Activated T-helper 1 cell treated with anti-CD3 and anti-CD28 coated beads, Interleukin-2, amount 50 U/mL, for 16 hours (primary cell): ENCODE data around the gene GRM8.

Experiments used
- DNase-seq, 2 donors: peaks; one replicate each; pipeline ENCODE4 v3.0.0-alpha.2; 2020; ENCODE audit warnings: low read depth in 1 of 2, low spot score in 1 of 2

Gene GRM8

DNA sequence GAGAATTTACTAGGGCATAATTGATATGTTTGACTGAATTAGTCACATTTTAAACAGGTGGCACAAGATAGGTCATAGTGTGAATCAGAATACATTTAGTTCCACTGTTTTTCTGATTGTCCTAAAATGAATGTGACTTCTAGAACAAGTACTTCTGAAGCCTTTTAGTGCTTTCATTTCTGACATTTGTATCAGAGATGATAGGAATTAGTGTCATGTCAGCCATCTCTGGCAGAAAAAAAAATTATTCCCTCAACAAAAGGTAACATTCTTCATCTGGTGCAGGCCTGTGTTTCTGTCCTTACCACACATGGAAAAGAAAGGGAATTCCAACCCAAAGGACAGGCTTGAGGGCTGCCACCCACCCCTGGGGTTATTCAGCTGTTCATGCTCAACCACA, 21.3 kb downstream of the GRM8 start:
- no peak for DNase-seq

GRCh38 chr7:127230192-127230925, 22.4 kb downstream of the GRM8 start:
- no peak for DNase-seq

DNA sequence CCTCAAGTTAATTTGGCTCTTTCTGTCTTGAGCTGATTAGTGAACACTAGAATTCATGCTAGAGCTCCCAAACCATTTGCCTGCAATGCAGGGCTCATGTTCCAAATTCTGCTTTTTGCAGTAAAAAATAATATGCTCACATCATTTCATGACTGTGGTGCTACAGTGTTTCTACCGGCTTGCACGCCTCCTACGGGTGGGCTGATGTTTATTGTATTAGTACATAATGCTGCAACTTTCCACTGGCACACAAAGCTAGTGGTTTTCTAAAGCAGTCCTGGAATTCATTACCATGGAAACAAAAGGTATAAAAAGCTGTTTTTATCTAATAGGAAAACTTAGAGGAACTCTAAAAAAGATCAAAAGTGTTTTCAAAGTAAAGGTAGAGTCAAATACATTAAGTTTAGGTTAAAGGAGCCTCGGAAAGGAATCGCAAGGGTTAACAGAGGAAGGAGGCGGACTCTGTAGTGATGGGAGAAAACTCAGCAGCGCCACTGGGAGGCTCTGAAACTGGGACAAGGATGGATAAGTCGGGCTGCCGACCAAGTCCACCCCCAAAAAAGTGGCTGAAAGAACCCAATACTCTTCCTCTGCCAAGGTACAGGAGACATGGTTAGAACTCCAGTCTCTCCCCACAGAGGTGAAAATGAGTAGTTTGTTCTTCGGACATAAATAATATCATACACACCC, 25.9 kb downstream of the GRM8 start:
- DNase-seq, result no peak

- no peak for DNase-seq
Measured at GRCh38 chr7:127221731-127222130, 31.0 kb downstream of the GRM8 start.

DNA sequence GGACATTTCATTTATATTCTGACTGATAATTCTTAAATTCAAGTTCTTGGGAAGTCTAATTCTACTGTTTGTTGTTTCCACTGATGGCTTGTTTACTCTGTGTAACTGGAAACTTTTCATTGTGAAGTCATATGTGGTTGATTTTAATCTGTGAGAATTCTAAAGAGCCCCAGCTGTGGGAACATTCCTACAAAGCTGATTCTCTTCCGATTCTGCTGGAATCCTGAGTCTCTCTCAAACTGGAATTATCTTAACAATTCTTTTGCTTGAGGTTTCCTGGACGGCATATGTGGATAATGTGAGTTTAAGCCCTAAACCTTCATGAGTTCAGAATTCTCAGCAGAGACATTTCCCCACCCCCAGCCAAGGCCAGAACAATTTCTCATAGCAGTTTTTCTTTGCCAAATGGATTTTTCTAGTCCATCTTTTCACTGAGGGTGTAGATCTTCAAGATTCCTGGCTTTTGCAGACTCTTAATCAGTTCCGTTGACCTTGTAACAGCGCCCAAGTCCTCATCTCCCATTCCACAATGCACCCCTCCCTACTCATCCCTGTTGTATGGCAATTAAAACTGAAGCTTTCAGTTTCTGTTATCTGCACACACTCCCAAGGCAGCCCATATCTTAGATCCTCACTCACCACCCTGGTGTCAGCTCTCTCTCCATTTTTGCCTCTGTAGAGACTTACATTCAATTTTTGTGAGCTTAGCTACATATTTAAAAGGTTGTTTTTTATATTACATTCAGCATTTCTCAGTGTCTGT, 37.6 kb downstream of the GRM8 start:
- DNase-seq, result no peak

GRCh38 chr7:127209886-127210285, 42.9 kb downstream of the GRM8 start:
- DNase-seq, result no peak

DNA sequence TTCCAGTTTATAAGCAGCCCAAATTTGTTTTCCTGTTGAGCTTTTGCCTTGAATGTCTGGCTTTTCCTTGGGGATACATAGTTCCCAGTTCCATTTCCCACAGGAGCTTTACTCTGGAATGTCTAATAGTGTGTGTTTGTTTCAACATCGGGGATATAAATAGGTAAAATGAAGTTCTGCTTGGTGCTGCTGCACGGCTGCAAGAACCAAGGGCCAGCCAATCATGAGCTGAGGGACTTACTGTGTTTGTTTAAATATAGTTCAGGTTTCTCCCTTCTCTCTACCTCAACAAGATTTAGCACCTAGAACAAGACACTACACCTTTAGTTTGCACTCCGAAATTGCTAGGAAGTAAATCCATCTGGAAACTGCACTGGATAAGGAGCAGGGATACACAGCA, 43.9 kb downstream of the GRM8 start:
- DNase-seq, result no peak

DNA sequence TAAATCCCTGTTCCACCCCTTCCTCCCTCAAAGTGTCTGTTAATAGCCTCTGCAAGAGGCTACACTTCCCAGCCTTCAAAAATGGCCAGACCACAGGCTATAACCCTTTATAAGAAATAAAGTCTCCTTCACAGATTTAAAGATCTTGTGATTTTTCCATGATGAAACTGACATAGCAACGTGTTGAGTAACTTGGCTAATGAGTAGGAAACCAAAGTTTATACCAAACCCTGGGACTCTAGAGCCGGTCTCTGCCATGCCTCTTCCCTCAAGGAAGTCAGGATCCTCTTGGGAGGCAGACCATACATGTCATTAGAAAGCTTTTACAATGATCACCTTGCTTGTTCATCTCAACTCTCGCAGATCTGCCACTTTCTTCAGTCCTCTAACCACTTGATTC, 44.4 kb downstream of the GRM8 start:
- DNase-seq, result no peak

DNA sequence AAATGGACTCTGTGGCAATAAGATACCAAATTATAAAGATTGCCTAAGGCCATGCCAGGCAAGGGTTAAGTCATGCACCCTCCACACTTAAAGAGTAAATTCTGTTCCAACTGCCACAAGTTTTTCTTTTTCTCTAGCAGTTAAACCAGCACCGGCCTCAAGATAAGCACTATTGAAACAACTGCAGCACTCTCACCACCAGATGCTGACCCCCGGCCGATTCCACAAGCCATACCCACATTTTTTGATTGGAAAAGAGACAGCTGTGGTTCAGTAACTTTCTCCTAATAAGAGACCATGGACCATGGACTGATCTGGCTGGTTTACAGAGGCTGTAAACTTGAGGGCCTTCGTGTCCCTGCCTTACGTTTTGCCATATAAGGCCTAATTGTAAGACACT, 44.9 kb downstream of the GRM8 start:
- no peak for DNase-seq

DNA sequence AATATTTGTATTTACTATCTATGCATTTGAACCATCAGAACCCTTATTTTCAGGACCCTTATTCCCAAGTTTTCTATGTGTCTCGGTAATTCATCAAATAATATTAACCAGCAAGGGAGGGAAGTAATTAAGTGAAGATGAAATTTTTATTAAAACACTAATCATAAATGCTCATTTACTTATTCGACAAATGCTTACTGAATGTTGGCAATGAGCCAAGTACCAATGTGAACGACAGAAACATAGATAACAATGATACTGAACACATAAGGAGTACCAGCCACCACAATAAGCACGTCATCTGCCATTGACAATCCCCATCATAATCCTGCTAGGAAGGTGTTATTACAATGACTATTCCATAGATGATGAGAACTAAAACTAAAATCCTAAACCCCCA, 45.5 kb downstream of the GRM8 start:
- no peak for DNase-seq

GRCh38 chr7:127194571-127194970, 58.2 kb downstream of the GRM8 start:
- DNase-seq, result no peak

GRCh38 chr7:127189886-127190285, 62.9 kb downstream of the GRM8 start:
- DNase-seq, result no peak

- DNase-seq, result no peak
Measured at GRCh38 chr7:127189074-127189473, 63.7 kb downstream of the GRM8 start.

GRCh38 chr7:127187740-127188139, 65.0 kb downstream of the GRM8 start:
- DNase-seq, result no peak

- DNase-seq, result no peak
Measured at GRCh38 chr7:127186686-127187085, 66.1 kb downstream of the GRM8 start.

DNA sequence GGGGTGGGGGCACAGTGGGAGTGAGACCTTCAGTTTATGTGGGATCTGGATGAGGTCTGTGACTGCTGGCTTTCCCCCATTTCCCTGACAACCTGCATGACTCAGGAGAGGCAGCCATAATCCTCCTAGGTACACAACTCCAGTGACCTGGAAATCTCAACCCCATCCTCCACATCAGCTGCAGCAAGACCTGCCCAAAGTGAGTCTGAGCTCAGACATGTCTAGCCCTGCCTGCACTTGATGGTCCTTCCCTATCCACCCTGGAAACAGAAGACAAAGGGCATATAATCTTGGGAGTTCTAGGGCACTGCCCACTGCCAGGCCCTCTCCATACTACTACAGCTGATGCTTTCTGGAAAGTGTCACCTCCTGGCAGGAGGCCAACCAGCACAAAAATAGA, 75.6 kb downstream of the GRM8 start:
- no peak for DNase-seq

DNA sequence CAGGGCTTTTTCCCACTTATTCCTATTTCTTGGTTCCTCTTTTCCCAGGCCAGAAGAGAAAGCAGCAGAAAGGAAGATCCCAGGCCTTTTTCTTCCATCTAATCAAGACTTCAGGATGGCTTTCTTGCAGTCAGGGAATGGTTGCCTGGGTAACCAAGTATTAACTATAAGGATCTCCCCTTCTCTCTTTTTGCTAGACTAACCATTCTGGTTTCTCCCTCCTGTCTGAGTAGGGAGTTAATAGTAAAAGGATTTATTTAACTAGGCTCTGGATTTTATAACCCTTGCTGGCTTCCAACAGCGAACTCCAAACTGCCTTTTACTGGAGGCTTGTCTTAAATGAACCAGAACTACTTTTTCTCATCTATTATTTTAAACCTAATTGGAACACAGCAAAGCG, 90.4 kb downstream of the GRM8 start:
- no peak for DNase-seq

GRCh38 chr7:127158659-127159058, 94.1 kb downstream of the GRM8 start:
- DNase-seq, result no peak

DNA sequence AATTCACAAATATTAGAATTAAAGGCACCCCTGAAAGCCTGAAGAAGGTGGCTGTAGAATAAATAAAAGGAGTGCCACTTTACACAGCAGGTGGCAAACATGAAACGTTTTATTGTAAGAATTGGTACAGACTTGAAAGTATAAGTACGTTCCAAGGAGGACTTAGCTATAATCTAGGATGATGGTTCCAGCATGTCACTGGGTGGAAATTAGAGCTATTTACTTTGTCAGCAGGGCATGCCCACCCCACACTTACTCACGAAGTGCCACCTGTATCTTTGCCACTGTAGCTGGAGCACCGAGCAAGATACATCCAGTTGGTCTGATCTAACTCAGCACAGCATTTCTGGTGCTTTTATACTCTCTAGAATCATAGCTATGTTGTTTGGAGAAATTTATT, 97.8 kb downstream of the GRM8 start:
- DNase-seq, result no peak

DNA sequence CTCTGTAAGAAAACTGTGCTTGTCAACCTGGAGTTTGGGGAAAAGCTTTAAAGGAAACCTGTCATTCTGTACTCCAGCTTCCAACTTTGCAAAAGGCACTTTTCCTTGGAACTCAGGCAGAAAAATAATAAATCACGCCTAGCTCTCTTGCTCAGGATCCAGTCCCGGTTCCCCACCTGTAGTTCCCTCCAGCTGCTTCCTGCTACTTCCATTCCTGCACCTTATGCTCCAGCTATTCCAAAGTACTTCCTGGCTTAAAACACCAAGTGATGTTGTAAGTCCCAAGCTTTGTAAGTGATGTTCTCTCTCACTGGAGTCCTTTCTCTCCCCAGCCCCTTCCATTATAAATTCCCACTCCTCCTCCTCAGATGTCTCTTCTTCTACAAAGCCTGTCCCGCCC, 98.6 kb downstream of the GRM8 start:
- no peak for DNase-seq

DNA sequence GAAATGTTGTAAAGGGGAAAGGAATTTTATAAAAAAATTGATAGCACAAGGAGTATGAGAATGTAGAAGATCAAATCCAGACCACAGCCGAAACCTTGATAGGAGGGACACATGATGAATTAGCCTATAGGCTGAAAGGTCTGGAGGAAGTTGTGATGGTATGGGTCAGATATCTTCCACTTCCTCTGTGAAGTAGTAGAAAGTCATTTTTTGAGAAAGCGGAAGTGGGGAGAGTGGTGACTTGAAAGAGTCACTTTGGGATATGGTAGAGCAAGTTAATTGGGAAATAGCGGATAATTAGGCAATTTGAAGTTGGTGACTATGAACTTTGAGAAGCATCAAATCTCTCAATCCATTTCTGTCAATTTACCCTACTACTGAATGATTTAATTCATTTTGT, 99.4 kb downstream of the GRM8 start:
- DNase-seq, result no peak

- no peak for DNase-seq
Measured at GRCh38 chr7:127152423-127152822, 100.3 kb downstream of the GRM8 start.
